Neutrophil (primary cell): ENCODE results near the gene CLNK.

ENCODE experiments used
- H3K27ac ChIP-seq: fragments of 200-600 bp; sonication (generic); 2 replicates; pipeline ENCODE4 v1.5.1; 2016; ENCODE audit warnings: mild to moderate bottlenecking, moderate library complexity
- H3K27me3 ChIP-seq: fragments of 200-600 bp; sonication (generic); 2 replicates; pipeline ENCODE4 v1.6.0; 2016; ENCODE audit warnings: mild to moderate bottlenecking
- H3K36me3 ChIP-seq: fragments of 200-600 bp; sonication (generic); 2 replicates; pipeline ENCODE4 v1.5.1; 2017
- H3K4me1 ChIP-seq, 2 experiments: fragments of 200-600 bp in 1 of 2; sonication (generic) in 1 of 2; 1 replicate in 1 of 2; 2 replicates in 1 of 2; pipeline versions ENCODE4 v1.5.1 to v1.6.1; 2013 to 2016; ENCODE audit warnings: low read depth in 1 of 2, low read length in 1 of 2, mild to moderate bottlenecking in 1 of 2, moderate library complexity in 1 of 2; ENCODE audit not compliant: control insufficient read depth in 1 of 2, insufficient read depth in 1 of 2
- H3K4me3 ChIP-seq, 2 experiments: fragments of 200-600 bp in 1 of 2; sonication (generic) in 1 of 2; 1 replicate in 1 of 2; 2 replicates in 1 of 2; pipeline ENCODE4 v1.5.1; 2013 to 2016; ENCODE audit warnings: low read depth in 1 of 2, low read length in 1 of 2, mild to moderate bottlenecking in 1 of 2, moderate library complexity in 1 of 2
- H3K9me3 ChIP-seq: fragments of 200-600 bp; sonication (generic); 2 replicates; pipeline ENCODE4 v1.5.1; 2016
- TF ChIP-seq, protein P1 (sequence below): fragments of 200-600 bp; sonication (generic); IDR thresholded peaks from 2 replicates; pipeline ENCODE4 v1.5.1; 2016; ENCODE audit warnings: antibody characterized with exemption

Gene CLNK

DNA sequence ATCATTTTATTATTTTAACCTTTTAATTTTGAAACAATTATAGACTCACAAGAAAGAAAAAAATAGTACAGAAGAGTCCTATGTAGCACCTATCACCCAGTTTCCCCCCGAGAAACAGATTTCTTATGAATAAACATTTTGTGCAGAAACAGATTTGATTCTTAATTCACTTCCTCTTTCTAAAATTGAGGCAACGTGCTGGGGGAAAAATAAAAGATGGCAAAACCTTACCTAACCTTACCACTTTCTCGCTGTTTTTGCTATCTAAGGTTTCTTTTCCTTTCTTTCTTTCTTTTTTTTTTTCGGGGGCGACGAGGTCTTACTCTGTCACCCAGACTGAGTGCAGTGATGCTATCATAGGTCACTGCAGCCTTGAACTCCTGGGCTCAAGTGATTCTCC is 4.3 kb upstream of the CLNK start:
- Histone ChIP-seq H3K36me3 (no peaks in the 10 kb centered on the region), H3K27ac (no peak overlapping the region), H3K4me1 (peaks cover 19 to 39% of the 10 kb centered on the region in 2 experiments), H3K4me3 (no peak overlapping the region), H3K27me3 (no peaks in the 10 kb centered on the region), H3K9me3 (no peaks in the 10 kb centered on the region)
- TF ChIP-seq, protein P1, sequence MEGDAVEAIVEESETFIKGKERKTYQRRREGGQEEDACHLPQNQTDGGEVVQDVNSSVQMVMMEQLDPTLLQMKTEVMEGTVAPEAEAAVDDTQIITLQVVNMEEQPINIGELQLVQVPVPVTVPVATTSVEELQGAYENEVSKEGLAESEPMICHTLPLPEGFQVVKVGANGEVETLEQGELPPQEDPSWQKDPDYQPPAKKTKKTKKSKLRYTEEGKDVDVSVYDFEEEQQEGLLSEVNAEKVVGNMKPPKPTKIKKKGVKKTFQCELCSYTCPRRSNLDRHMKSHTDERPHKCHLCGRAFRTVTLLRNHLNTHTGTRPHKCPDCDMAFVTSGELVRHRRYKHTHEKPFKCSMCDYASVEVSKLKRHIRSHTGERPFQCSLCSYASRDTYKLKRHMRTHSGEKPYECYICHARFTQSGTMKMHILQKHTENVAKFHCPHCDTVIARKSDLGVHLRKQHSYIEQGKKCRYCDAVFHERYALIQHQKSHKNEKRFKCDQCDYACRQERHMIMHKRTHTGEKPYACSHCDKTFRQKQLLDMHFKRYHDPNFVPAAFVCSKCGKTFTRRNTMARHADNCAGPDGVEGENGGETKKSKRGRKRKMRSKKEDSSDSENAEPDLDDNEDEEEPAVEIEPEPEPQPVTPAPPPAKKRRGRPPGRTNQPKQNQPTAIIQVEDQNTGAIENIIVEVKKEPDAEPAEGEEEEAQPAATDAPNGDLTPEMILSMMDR: no peak

- TF ChIP-seq, protein P1: no peak
- H3K36me3 ChIP-seq: no peaks in the 10 kb centered on the region
- H3K27me3 ChIP-seq: no peaks in the 10 kb centered on the region
- no peaks in the 10 kb centered on the region for H3K9me3 ChIP-seq
- H3K4me1 ChIP-seq: peaks cover 19 to 39% of the 10 kb centered on the region in 2 experiments
- H3K4me3 ChIP-seq: no peak overlapping the region
- no peak overlapping the region for H3K27ac ChIP-seq
Observed at GRCh38 chr4:10688022-10688421, 3.5 kb upstream of the CLNK start.

GRCh38 chr4:10687526-10687925 is 3.0 kb upstream of the CLNK start:
- Histone ChIP-seq H3K9me3 (no peaks in the 10 kb centered on the region), H3K36me3 (no peaks in the 10 kb centered on the region), H3K27ac (no peak overlapping the region), H3K4me3 (no peak overlapping the region), H3K4me1 (peaks cover 19 to 39% of the 10 kb centered on the region in 2 experiments), H3K27me3 (no peaks in the 10 kb centered on the region)
- TF ChIP-seq, protein P1: no peak

DNA sequence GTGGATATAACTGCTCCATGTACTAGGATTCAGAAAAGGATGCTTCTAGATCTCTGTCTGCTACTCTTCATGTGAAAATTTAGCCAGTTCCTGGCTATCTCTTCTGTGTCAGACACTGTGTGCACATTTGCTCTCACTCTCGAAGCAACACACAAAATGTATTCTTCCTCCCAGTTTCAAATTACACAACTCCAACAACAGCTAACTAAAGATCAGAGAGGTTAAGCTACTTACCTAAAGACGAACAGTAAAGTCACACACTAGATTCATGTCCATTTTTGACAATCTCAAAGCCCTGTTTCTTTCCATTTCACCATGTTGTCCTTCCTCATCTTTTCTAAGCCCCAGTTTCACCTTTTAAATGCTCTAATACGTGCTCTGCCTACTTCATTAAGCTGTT is 2.2 kb downstream of the CLNK start:
- H3K4me3 ChIP-seq: no peak overlapping the region
- peaks cover 6 to 10% of the 10 kb centered on the region in 2 experiments for H3K4me1 ChIP-seq
- H3K27ac ChIP-seq: no peak overlapping the region
- H3K36me3 ChIP-seq: no peaks in the 10 kb centered on the region
- H3K27me3 ChIP-seq: no peaks in the 10 kb centered on the region
- H3K9me3 ChIP-seq: no peaks in the 10 kb centered on the region
- TF ChIP-seq, protein P1: no peak

GRCh38 chr4:10677796-10678497 is 6.6 kb downstream of the CLNK start:
- TF ChIP-seq, protein P1: no peak
- H3K27me3 ChIP-seq: no peaks in the 10 kb centered on the region
- no peak overlapping the region for H3K27ac ChIP-seq

More at GRCh38 chr4:10677796-10678497, 6.6 kb downstream of the CLNK start:
- no peaks in the 10 kb centered on the region for H3K9me3 ChIP-seq
- H3K4me3 ChIP-seq: no peak overlapping the region
- H3K4me1 ChIP-seq: no peaks in the 10 kb centered on the region
- no peaks in the 10 kb centered on the region for H3K36me3 ChIP-seq
